HG03520 (cell line): ENCODE data around the gene CACNA2D4.

Experiments
- ATAC-seq: cut with Tn5 transposase; IDR thresholded peaks from one replicate; pipeline ENCODE4 v1.9.1; 2021; ENCODE audit warnings: mild to moderate bottlenecking, moderate library complexity; ENCODE audit not compliant: unreplicated experiment

The CACNA2D4 gene

GRCh38 chr12:1793426-1794210 lies 124.8 kb downstream of the CACNA2D4 start:
- ATAC-seq: no peak

DNA sequence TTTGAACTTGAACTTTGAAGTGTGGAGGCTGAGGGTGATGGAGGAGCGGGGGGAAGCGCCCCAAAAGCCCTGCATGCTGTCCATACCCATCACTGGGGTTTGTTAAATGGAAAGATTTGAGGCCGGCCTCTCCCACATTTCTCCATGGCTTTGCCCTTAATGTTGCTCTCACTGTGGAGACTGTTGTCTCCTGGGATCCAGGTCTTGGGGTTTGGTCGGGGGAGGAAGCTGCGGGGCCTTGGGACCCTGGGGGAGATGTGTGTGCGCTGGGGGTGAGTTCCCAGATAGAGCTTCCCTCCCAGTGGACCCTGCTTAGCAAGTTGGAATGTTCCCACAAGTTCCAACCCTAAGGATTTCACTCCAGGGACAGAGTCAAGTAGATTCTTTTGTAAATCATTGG lies 126.0 kb downstream of the CACNA2D4 start:
- ATAC-seq: no peak

DNA sequence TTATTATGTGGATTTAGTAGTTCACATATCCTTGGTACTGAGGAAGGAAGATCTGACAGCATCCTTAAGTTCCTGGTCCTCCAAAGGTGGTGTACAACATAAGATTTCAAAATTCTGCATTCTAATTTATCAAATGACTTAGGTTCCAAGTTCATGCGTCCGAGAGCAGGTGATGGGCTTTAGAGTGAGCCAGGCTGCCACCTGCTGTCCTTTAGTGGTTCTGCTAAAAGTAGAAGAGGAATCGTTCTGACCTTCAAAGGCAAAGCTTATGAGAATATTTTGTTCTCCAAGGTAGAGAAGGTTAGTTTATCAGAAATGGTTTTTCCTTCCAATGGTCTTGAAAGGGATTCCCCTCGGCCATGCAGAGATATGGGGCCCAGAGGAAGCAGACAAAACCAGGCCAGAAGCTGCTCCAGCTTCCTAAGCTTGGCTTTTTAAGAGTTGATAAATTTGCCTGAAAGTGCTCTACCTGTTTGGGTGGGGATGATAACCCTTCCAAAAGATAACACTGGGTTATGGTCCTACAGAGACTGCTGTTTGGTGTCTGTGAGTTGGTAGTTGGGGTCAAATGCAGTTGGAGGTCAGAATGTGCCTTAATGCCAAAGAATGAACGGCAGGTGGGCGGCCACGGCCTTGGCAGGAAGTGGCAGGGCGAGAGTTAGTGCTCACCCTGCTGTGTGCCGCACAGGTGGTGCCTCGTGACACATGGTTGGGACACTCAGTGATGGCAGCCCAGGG lies 127.2 kb downstream of the CACNA2D4 start:
- ATAC-seq: no peak

DNA sequence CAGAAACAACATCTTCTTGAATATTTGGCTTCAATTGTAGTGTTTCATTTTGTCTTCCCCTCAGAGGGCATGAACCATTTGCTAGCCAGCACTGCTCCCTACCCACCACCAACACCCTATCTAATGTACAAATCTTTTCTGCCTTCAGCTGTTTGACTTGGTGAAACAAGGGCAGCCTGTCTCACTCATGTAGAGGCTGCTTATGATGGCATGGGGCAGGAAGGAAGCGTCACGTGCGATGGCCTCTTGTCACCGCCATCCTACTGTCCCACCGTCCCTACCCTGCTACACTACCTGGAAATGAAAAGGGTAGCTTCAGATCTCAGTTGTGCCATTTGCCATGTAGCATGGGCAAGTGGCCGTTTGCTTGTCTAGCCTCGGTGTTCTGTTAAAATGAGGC lies 128.0 kb downstream of the CACNA2D4 start:
- no peak for ATAC-seq

DNA sequence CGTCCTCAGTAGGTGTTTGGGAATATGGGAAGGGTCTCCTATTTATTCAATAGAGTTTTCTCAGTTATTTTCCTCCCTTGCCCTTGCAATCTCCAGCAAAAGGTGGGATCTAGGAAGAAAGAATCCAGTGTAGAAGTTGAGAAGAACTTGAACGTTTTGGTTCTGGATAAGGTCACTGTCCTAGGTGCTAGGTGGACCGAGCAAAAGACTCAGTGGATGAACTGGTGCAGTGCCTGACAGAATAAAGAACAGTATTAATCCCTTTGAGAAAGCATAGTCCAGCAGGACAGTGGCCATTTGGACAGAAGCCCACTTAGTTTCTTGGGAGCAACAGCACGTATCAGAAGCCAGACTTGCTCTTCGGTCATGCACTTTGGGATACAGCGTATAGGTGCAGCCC lies 130.7 kb downstream of the CACNA2D4 start:
- ATAC-seq: no peak

DNA sequence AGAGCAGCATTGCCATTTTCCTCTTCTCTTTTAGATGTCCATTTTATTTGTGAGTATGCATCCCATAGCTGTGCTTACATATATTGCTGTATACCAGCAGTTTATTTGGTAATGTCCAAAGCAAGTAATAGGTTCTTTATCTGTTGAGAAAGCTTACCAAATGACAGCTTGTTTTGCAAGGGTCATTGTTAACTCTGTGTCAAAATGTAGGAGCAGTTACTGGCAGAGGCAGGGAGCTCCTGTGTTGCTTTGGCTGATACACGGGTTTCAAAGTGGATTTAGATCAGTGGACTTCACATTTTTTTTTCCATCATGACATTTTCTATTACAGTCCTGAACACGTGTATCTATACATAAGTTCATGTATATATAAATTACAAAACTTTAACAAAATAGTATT lies 136.2 kb downstream of the CACNA2D4 start:
- no peak for ATAC-seq

DNA sequence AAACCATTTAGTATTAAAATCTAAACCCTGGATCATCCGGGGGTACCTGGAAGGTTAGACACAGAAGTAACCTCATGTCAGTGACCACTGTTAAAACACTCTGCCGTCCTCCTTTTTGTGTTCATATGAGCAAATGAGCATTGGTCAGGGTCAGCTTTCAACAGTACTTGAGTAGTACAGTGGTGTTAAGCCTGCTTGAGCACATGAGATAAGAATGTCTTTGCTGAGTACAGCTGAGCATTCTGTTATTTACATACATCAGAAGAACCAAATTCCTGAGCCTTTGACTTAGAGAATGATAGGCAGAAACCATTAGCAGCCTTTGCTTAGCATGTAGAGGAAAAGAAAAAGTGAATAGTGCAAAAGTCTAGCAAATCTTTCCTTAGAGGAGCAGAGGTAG lies 136.7 kb downstream of the CACNA2D4 start:
- no peak for ATAC-seq

GRCh38 chr12:1779783-1780182 lies 138.7 kb downstream of the CACNA2D4 start:
- no peak for ATAC-seq

DNA sequence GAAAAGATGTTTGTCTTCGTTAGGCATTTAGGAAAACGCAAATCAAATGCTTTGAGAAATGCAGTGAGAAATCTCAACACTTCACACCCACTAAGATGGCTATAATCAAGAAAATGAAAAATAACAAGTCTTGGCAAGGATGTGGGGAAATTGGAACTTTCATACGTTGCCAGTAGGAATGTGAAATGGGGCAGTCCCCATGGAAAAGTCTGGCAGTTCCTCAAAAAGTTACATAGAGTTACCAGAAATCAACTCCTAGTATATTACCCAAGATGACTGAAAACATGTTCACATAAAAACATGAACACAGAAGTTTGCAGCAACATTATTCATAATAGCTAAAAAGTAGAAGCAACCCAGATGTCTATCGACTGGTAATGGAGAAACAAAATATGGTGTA lies 139.5 kb downstream of the CACNA2D4 start:
- ATAC-seq: no peak

GRCh38 chr12:1777798-1778197 lies 140.7 kb downstream of the CACNA2D4 start:
- no peak for ATAC-seq

DNA sequence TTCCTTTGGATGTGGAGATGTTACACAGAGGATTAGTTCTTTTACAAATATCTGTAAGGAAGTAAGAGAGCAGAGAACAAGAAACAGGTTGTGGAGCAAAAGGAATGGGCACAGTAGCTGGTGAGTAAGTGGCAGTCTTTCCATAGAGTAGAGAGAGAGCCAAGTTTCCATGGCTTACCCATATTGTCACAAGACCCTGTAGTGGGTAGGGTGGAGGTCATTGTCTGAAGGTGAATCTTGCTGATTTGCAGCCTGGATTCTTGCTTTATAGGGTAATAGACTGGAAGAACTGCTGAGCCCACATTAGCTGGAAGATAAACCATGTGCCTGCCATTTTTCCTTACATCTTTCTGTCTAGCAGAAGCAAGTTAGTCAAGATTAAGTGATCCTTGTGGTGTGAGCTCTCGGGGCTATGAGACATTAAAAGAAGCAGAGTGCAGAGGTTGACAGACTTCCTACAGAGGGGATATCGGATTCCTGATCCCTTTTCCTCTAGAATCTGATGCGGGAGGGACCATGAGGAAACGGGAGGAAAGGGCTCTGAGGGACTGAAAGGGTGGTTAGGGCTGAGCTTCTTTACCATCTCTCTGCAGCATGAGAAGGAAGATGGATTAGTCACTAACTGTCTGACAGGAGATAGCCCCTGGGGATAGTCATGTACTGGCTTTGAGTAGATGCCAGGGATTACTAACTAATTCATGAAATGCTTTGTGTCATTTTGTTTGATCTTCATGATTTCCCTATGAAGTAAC lies 142.1 kb downstream of the CACNA2D4 start:
- no peak for ATAC-seq

DNA sequence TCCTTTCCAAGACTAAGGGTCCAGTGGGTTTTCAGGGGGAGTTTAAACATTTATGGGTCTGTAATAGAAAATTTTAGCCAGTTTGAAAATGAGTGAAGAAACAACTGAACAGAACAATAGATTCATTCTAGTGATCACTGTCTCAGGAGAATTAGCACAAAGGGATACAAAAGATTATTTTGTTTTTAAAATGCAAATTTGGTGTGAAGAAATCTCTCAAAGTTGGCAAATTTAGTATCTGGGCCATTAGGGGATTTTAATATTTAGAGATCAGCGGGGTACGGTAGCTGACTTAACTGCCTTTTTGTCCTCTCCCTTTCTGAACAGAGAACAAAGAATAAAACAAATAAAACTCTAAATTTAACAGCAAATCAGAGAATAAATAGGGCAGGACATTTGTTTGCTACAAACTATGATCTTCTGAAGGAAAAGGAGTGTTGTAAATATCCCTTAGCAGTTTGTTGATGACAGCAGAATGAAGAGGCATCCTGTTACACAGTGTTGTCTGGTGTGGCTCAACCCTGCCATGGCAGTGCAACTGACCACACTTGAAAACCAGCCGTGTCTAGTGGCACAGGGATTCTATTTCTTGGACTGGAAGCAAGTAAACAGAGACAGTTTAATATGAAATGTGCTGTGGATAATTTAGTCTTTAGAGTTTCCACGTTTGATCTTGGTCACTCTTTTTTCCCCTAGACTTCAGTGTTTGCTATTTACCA lies 144.4 kb downstream of the CACNA2D4 start:
- ATAC-seq: no peak

DNA sequence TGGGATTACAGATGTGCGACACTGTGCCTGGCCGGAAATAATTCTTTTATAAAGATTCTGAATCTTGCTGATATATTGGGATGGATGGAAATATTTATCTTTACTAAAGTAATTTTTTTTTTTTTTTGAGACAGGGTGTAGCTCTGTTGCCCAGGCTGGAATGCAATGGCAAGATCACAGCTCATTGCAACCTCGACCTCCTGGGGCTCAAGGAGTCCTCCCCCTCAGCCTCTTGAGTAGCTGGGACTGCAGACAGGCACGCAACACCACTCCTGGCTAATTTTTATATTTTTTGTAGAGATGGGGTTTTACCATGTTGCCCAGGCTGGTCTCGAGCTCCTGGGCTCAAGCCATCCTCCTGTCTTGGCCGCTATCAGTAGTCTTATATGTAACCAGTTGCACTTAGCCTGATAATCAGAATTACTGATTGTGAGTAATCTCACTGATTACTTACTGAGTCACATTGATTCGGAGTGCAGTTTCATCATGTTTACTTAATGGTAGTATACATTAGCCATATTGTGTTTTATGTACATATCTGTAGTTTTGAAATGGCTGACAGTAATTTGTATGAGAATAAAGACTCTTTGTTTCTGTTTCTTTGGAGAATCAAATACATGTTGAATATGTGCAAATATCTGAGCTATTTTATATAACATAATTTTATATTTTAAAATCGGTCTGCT lies 148.5 kb downstream of the CACNA2D4 start:
- no peak for ATAC-seq

- ATAC-seq: no peak
Measured at GRCh38 chr12:1768615-1769014, 149.8 kb downstream of the CACNA2D4 start.

DNA sequence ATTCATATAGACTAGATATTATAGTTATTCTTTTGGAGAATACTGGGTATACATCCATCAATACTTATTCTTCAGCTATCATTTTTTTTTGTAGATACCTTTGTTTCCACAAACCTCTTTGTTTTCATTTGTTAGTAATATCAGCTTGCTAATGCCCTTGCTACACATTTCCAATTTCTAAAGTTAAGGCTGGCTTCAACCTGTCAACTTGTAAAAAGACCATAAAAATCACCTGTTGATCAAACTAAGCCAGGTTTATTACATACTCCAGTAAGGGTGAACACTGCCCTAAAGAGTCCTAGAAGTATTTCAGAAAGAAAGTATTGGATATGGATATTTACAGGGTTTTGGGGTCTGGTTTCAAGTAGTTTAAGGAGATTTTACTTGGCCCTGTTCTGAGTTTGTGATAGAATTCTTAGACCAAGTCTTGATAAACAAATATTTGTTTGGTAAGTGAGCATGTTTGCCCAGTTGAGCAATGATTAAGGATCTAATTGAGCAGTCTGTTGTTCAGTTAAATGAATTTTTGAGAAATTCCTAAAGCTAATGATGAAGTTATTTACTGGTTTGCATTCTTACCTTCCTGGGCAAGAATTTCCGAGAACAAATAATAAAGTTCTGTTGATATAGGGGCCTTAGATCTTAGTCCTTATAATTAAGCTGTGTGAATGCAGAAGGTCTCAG lies 150.9 kb downstream of the CACNA2D4 start:
- no peak for ATAC-seq

DNA sequence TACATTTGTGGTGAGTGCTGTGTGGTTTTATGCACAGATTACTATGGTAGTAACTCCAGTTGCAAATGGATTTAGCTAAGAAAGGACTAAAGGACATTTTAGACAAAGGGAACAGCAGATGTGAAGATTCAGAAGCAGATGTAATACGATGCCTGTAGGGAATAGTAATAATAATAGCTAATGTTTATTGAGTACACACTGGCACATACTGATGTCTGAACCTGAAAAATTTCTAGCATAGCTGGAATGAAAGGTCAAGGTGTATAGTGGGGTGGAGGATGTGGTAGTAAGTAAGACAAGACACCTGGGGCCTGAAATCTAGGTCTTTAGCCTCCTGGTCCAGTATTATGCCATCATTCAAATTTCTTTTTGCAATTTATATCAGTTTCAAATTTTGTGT lies 152.3 kb downstream of the CACNA2D4 start:
- no peak for ATAC-seq

DNA sequence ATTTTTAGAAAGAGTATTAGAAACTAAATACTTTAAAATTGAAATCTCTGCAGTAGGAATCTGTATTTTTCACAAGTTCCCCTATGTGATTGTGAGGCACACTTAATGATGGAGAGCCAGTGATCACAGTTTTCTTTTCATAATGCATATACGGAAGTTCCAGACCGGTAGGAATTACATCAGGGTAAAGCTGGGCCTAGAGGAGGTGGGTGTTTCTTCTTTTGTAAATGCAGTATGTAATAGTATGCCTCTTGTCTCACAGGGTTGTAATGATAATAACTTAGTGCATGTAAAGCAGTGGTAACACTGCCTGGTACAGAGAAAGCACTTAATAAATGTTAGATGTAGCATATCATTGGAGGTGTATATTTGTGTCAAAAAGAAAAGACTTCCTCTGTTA lies 155.3 kb downstream of the CACNA2D4 start:
- no peak for ATAC-seq

GRCh38 chr12:1761857-1762256 lies 156.6 kb downstream of the CACNA2D4 start:
- ATAC-seq: no peak

DNA sequence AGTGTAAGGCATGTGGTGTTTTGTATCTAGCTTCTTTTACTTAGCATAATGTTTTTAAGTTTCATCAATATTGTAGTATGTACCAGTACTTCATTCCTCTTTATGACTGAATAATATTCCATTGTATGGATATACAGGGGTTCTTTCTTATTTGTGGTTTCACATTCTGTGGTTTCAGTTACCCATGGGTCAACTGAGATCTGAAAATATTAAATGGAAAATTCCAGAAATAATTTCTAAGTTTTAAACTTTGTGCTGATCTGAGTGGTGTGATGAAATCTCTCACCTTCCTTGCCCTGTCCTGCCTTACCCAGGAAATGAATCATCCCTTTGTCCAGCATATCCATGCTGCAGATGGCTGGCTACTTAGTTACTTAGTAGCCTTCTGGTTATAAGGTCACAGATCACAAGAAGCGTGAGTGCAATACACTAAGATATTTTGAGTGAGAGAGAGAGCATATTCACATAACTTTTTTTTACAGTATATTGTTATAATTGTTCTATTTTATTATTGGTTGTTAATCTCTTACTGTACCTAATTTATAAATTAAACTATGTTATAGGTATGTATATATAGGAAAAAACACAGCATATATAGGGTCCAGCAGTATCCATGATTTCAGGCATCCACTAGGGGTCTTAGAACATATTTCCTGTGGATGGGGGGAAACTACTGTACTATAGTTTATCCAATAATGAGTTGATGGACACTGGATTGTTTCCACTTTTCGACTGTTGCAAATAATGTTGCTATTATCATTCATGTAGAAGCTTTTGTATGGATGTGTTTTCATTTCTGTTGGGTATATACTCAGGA lies 157.7 kb downstream of the CACNA2D4 start:
- no peak for ATAC-seq
